OCI-M2 (cell line): ENCODE measurements around the gene ERMAP.
"Not testable (repeated sequence)": the region's sequence is repeated elsewhere in the genome, so short reads cannot be mapped to it uniquely, and the experiment has no call there.

Experiments used
- DNase-seq: peaks from one replicate; lab custom pipeline; 2025; ENCODE audit not compliant: unreplicated experiment; lab: John Stamatoyannopoulos, UW

ERMAP gene

DNA sequence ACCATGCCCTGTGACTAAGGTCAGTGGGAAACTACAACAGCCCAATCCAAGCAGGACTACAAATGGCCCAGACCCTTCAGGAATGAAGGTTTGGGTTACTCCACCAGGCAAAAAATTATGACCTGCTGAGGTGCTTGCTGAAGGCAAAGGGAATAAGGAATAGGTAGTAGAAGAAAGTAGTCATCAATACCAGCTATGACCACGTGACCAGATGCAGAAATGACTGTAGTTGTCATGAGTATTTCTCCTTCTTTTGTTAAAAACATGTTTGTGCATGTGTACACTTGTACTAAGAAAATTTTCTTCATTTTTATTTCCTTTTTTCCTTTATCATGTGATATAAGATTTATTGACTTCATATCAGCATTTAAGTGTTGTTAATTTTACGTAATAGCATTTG is 52.3 kb downstream of the ERMAP start:
- not testable (repeated sequence) for DNase-seq

DNA sequence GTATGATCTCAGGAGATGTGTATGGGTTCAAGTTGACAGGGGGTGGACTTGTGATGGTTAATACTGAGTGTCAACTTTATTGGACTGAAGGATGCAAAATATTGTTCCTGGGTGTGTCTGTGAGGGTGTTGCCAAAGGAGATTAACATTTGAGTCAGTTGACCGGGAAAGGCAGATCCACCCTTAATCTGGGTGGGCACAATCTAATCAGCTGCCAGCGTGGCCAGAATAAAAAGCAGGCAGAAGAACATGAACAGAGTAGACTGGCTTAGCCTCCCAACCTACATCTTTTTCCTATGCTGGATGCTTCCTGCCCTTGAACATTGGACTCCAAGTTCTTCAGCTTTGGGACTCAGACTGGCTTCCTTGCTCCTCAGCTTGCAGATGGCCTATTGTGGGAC is 52.8 kb downstream of the ERMAP start:
- not testable (repeated sequence) for DNase-seq

DNA sequence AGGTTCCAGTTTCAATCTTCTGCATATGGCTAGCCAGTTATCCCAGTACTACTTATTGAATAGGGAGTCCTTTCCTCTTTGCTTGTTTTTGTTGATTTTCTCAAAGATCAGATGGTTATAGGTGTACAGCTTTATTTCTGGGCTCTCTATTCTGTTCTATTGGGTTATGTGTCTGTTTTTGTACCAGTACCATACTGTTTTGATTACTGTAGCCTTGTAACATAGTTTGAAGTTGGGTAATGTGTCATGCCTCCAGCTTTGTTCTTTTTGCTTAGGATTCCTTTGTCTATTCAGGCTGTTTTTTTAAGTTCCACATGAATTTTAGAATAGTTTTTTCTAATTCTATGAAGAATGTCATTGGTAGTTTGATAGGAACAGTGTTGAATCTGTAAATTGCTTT is 56.2 kb downstream of the ERMAP start:
- DNase-seq, result not testable (repeated sequence)

DNA sequence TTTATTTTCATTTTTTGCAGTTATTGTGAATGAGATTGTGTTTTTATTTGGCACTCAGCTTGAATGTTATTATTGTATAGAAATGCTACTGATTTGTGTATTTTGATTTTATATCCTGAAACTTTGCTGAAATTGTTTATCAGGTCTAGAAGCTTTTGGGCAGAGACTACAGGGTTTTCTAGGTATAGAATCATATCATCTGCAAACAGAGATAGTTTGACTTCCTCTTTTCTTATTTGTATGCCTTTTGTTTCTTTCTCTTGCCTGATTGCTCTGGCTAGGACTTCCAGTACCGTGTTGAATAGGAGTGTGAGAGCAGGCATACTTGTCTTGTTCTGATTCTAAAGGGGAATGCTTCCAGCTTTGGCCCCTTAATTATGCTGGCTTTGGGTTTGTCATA is 56.7 kb downstream of the ERMAP start:
- DNase-seq, result peak; percentile 15

DNA sequence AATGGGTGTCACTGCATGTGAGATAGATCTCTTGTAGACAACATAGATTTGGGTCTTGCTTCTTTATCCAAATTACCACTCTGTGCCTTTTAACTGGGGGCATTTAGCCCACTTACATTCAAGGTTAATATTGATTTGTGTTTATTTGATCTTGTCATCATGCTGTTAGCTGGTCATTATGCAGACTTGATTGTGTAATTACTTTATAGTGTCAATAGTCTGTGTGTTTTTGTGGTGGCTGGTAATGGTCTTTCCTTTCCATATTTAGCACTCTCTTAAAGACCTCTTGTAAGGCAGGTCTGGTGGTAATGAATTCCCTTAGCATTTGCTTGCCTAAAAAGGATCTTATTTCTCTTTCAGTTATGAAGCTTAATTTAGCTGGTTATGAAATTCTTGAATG is 59.1 kb downstream of the ERMAP start:
- no peak for DNase-seq

DNA sequence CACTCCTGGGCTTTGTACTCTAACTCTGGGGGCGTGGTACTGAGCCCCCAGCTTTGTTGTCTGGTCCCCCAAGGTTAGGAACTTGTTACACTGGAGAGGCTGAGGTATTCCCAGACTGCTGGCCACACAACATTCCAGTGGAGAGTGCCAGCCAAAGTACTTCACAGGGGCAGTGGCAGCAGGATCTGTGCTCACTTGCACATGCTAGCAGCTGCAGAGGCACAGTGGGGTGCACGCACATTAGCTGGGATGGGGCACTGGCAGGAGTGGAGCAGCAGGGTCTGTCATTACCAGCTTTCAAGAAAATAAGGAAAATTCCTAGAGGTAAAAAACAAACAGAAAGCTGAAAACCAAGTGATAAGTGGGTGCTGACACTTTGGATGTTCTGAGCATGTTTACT is 60.5 kb downstream of the ERMAP start:
- no peak for DNase-seq

DNA sequence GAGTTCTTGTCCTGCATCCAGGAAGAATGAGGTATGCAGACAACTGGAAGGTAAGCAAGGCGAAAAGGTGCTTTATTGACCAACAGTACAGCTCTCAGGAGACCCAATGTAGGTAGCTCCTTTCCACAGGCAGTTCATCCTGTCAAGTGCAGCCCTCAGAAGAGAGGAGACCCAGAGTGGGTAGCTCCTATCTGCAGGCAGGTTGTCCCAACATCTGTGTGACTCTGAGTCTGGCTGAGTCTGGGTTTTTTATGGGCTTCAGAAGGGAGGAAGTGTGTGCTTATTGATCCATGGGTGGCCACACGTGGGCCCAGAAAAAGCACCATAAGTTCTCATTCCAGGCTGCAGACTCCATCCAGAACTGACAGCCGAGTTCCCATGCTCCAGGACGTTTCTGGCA is 63.5 kb downstream of the ERMAP start:
- no peak for DNase-seq

DNA sequence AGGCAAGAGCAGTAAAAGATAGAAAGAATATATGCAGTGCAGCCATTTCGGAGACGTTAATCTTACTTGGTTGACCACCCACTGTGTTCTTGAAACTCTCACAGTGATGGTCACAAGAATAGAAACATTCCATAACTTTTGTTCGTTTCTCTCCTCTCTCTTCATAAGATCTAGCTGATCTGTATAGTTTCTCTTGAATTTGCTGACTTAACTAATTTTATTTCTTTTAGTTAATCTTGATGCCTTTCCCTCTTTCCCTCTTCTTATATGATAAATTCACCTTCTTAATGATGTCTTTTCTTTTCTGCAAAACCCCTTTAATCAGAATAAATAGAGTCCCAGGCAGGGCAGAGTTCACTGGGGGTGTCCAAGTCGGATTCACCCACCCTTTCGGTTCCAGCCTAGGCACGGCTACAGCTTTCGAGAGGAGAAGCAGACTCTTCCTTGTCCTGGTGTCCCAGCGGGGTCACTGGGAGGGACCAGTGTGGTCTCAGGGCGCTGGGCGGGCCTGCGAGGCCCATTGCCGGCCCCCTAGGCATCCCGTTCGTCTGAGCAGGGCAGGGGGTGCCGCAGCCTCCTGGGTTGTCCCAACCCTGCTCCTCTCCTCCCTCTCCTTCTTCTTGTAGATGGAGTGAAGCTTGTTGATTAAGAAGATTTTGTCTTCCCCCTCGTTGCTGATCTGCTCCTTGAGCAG is 69.3 kb downstream of the ERMAP start:
- no peak for DNase-seq

DNA sequence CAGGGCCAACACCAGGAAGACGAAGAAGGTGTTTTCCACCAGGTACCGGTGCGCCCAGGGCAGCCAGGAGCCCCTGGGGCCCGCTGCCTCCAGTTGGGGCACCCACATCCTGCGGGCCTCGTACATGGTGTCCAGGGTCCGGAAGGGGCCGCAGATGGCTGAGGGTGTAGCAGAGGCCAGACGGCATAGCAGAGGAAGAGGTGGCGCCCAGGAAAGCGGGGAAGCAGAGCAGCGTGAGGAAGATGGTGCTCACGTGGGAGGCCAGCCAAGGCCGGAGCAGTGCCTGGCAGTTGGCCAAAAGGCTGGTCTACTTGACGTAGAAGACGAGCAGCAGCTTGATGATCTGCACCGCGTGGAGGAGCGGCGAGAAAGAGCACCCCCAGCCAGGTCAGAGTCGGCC is 69.9 kb downstream of the ERMAP start:
- DNase-seq, result no peak

DNA sequence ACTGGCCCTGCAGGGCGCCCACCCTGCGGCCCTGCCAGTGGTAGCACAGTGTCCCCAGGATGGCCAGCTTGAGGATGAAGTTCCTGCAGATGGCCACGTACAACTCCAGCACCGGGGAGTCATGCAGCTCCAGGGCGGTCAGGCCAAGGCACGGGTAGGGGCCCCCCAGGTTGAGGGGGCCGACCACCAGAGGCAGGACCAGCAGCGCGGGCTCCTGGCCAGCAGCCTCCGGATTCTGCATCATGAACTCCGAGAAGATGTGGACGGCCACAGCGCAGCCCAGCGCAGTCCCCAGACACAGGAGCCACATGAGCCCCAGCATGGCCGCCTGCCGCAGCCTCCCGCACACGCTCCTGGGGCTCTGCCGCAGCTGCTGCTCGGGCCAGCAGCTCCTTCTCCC is 70.4 kb downstream of the ERMAP start:
- DNase-seq, result no peak

DNA sequence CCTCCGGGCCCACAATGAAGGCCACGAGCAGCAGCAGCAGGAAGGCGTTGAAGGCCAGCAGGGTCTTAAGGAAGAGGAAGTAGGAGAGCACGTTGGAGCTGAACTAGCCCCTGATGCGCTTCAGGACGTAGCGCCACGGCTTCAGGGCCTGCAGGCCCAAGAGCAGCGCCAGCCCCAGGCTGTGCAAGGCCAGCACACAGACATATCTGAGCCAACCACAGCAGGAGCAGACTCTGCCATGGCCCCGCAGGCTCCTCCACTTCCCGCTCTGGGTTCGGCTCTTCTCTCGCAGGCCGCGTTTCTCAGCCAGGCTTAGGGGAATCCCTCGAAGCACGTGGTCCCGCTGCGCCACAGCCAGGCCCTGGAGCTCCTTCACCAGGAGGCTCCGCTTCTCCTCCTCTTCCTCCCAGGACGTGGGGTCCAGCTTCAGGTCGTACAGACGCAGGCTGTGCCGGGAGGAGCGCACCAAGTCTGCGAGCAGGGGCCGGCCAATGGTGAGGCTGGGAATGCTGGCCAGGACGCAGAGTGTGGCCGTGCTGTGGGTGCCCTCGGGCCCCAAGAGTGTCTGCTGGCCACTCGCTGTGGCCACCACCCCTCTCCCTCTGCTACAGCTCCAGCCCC is 71.2 kb downstream of the ERMAP start:
- no peak for DNase-seq

DNA sequence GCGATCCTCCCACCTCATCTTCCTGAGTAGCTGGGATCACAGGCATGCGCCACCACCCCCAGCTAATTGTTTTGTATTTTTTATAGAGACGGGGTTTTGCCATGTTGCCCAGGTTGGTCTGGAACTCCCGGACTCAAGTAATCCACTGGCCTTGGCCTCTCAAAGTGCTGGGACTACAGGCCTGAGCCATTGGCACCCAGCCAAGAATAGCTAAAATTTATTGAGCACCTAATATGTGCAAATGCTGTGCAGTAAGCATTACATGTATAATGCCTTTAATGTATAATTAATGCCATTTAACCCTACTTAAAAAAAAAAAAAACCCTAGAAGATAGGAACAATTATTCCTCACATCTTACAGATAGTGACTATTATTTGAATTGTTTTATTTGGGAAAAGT is 72.3 kb downstream of the ERMAP start:
- DNase-seq, result no peak

DNA sequence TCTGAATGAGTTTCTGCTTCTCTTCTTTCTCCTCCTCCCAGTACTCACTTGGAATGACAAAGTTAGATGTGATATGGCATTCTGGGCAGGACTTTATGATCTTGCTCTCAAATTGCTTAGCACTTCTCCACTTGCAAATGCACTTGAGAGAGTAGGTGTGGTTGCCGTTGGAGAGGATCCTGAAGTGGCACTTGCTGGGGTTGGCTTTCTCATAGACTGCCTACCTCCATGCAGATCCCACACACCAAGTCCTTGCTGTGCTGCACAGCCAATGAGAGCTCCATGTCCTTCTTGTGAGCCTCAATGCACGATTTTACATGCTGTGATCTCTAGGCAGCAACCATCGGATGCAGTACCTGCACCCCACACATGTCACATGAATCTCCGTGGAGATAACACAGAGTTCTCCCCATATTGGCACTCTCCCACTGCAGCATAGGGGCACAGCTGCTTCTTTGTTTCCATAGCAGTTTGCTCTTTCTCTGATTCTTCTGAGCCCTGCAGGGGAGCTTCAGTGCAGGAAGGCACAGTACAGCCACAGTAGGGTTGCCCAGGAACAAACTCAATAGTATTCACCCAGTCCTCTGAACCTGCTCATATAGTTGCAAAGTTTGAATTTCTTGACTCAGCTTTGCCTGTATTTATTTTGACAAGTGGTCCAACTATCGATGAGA is 74.7 kb downstream of the ERMAP start:
- DNase-seq, result no peak
